GM10266 (cell line): Measurements from ENCODE around the gene ULK4.

Source experiments
- DNase-seq: peaks from one replicate; pipeline ENCODE4 v3.0.0; 2012; ENCODE audit errors: extremely low spot score
- CTCF ChIP-seq: IDR thresholded peaks from 2 replicates; pipeline ENCODE4 v1.5.1; 2012; ENCODE audit warnings: mild to moderate bottlenecking, low read depth; ENCODE audit not compliant: control insufficient read depth, insufficient read depth; ENCODE audit errors: missing control alignments

The ULK4 gene

DNA sequence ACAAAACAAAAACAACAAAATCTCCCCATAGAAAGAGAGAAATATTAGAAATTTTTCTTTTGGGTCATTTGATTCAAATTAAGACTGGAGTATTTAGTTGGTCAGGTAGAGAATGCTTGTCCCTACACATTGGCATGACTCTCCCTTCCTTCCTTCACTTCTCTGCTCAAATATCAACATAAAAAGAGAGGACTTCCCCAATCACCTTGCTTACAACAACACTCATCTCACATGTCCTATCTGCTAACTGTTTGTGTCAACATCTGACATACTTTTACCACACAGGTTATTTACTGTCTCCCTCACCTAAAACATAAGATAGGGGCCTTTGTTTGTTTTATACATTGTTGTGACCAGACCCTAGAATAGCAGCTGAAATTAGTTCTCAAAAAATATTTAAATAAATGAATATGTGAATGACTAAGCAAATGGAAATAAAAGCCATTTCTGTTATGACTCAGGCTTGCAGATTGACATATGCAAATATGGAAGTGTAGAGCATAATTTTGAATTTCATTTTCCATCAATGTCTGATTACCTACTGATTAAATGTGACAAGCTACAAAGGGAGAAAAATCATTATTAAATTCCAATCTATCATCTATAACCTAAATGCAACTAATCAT lies 457.8 kb downstream of the ULK4 start:
- DNase-seq, result no peak
- TF ChIP-seq CTCF, result no peak

DNA sequence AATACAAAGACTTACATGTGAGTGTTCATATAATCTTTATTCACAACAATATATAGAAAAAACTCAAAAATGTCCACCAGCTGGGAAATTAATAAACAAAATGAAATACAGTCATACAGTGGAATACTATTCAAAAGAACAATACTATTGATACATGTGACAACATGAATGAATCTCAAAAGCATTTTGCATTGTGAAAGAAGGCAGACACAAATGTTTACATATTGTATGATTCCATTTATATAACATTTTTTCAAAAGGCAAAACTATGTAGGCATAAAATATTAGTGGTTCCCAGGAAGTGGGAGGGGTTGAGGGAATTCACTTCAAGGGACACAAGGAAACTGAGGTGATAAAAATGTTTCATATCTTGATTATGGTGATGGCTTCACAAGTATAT lies 459.4 kb downstream of the ULK4 start:
- no peak for DNase-seq
- TF ChIP-seq CTCF, result no peak

GRCh38 chr3:41502023-41502422 lies 459.9 kb downstream of the ULK4 start:
- TF ChIP-seq CTCF, result no peak

GRCh38 chr3:41498847-41499246 lies 463.1 kb downstream of the ULK4 start:
- DNase-seq, result no peak
- TF ChIP-seq CTCF, result no peak

More at GRCh38 chr3:41502023-41502422, 459.9 kb downstream of the ULK4 start:
- DNase-seq, result no peak

DNA sequence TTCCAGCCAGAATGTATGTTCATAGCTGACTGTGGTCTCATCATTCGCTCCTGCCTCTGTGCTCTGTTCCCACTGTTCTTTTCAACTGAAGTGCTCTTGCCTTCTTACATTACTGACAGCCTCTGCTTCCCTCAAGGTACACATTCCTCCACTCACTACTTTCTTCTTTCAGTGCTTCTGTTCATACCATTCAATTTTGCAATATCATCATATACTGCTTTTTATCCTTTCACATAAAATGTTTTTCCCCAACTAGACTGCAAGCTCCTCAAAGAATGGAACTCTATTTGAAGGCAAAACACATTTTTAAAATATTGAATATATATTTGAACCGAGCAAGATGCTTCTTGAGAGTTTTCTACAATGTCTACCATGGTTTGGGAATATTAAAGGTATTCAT lies 471.5 kb downstream of the ULK4 start:
- no peak for TF ChIP-seq CTCF
- no peak for DNase-seq

- no peak for TF ChIP-seq CTCF
- DNase-seq, result no peak
Observed at GRCh38 chr3:41489231-41489630, 472.7 kb downstream of the ULK4 start.

- no peak for TF ChIP-seq CTCF
Observed at GRCh38 chr3:41488501-41488900, 473.4 kb downstream of the ULK4 start.

More at GRCh38 chr3:41488501-41488900, 473.4 kb downstream of the ULK4 start:
- DNase-seq, result peak; percentile 11
